Measurements from ENCODE around the gene ANTXR1. TPM values are rescaled to one million over a fixed set of nuclear protein-coding genes. Genes with fewer than 3 reads are reported as not detected.

The ANTXR1 gene
- total and polyA plus RNA-seq, 2 experiments from 2014 or later, result 128 to 191 TPM

DNA sequence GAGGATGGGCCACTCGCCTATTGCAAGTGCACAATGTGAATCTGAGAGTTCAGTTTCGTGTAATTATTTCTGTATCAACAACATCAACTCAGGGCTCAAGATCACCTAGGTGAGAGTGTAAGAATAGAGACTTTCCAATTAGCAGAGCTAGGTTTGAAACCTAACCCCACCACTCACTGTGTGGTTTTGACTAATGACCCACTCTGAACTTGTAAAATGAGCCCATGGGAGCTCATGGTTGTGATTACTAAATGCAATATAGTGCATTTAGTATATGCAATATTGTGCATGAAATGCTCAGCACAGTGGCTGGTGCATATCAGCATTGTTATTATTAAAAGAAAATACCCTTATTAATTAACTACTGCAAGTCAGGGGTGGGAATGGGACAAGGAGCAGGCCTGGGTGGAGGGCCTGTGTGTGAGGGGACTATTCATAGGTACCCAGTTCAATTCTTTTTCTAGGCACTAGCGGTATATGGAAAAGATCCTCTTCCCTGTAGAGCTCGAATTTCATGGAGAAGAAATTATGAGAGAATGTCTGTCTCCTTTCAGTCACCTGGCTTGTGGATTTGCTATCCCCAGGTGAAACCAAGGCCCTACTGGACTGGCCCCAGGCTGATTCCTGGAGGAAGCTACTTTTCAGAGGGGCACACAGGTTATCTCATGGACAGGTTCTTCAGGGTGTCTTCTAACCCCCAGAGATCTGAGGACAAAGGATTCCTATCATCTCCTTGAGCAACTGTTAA is 204.5 kb downstream of the ANTXR1 start:
- Histone ChIP-seq H3K27ac (no peak overlapping the region), H3K36me3 (ENCODE audit: low read depth) (no peaks in the 10 kb centered on the region), H4K20me1 (ENCODE audit: insufficient read depth) (no peaks in the 10 kb centered on the region), H3K4me2 (ENCODE audit: unreplicated experiment) (no peak overlapping the region), H3K9me2 (ENCODE audit: insufficient read depth) (no peaks in the 10 kb centered on the region), H3K9me3 (ENCODE audit: low read depth) (no peaks in the 10 kb centered on the region), H3K4me3 (no peak overlapping the region), H3K27me3 (replicated peaks; ENCODE audit: insufficient read depth) (no peaks in the 10 kb centered on the region), H3K4me1 (ENCODE audit: insufficient read depth) (peaks cover 48% of the 10 kb centered on the region), H3F3A (ENCODE audit: insufficient read depth) (peaks cover 36% of the 10 kb centered on the region), H2AFZ (no peak overlapping the region), H3K79me2 (ENCODE audit: insufficient read depth) (no peaks in the 10 kb centered on the region), H3K9ac (no peak overlapping the region)
- WGBS, 2 experiments (ENCODE audit: low coverage in 1 of 2, low lambda C conversion rate in 2 of 2, missing lambda C conversion rate in 2 of 2), result 94 to 97% methylated on average over 4 of the region's 4 CpGs
- no peak for TF ChIP-seq EZH2 (IDR thresholded peaks at IDR 0.05; ENCODE audit: insufficient read depth, poor library complexity, severe bottlenecking)
- TF ChIP-seq EZH2phosphoT487 (IDR thresholded peaks at IDR 0.05; ENCODE audit: insufficient read depth, low read depth), result no peak
- in situ Hi-C loops (cut with MboI), result no loop called here
- DNase-seq, result no peak

GRCh38 chr2:69221512-69221911 is 208.5 kb downstream of the ANTXR1 start:
- DNase-seq, result peak; percentile 46
- peak overlapping the region; percentile 42 for H3K9ac ChIP-seq

GRCh38 chr2:69221960-69222751 is 209.2 kb downstream of the ANTXR1 start:
- Histone ChIP-seq H2AFZ (no peak overlapping the region), H3K4me3 (0 out of 2 replicates have a peak overlapping the region, but pooled peaks have one; percentile 1), H3K27me3 (replicated peaks; ENCODE audit: insufficient read depth) (no peaks in the 10 kb centered on the region), H3K4me1 (ENCODE audit: insufficient read depth) (peaks cover 57% of the 10 kb centered on the region), H3F3A (ENCODE audit: insufficient read depth) (peaks cover 50% of the 10 kb centered on the region), H3K9me3 (ENCODE audit: low read depth) (no peaks in the 10 kb centered on the region), H4K20me1 (ENCODE audit: insufficient read depth) (no peaks in the 10 kb centered on the region), H3K9ac (peak overlapping the region; percentile 42), H3K79me2 (ENCODE audit: insufficient read depth) (no peaks in the 10 kb centered on the region; the same call in 1 of the 2 replicates), H3K36me3 (ENCODE audit: low read depth) (no peaks in the 10 kb centered on the region), H3K9me2 (ENCODE audit: insufficient read depth) (no peaks in the 10 kb centered on the region), H3K4me2 (ENCODE audit: unreplicated experiment) (peak overlapping the region; percentile 57), H3K27ac (peak overlapping the region; percentile 78)
- WGBS, 2 experiments (ENCODE audit: low coverage in 1 of 2, low lambda C conversion rate in 2 of 2, missing lambda C conversion rate in 2 of 2), result 55 to 56% methylated on average over 6 of the region's 6 CpGs
- TF ChIP-seq EZH2phosphoT487 (IDR thresholded peaks at IDR 0.05; ENCODE audit: insufficient read depth, low read depth), result peak; percentile 77; the same call in 1 of the 2 replicates
- TF ChIP-seq EZH2 (IDR thresholded peaks at IDR 0.05; ENCODE audit: insufficient read depth, poor library complexity, severe bottlenecking), result no peak
- peak; percentile 80 for DNase-seq
- in situ Hi-C loops (cut with MboI), result no loop called here

More at GRCh38 chr2:69221512-69221911, 208.5 kb downstream of the ANTXR1 start:
- no peaks in the 10 kb centered on the region for H3K9me2 ChIP-seq (ENCODE audit: insufficient read depth)
- peak overlapping the region; percentile 57 for H3K4me2 ChIP-seq (ENCODE audit: unreplicated experiment)
- H3K79me2 ChIP-seq (ENCODE audit: insufficient read depth), result no peaks in the 10 kb centered on the region
- H2AFZ ChIP-seq, result no peak overlapping the region
- TF ChIP-seq EZH2 (IDR thresholded peaks at IDR 0.05; ENCODE audit: insufficient read depth, poor library complexity, severe bottlenecking) (no peak), EZH2phosphoT487 (IDR thresholded peaks at IDR 0.05; ENCODE audit: insufficient read depth, low read depth) (no peak)
- peak overlapping the region; percentile 78 for H3K27ac ChIP-seq
- H4K20me1 ChIP-seq (ENCODE audit: insufficient read depth), result no peaks in the 10 kb centered on the region
- in situ Hi-C loops (cut with MboI), result no loop called here
- peaks cover 50% of the 10 kb centered on the region for H3F3A ChIP-seq (ENCODE audit: insufficient read depth)
- 0 out of 2 replicates have a peak overlapping the region, but pooled peaks have one; percentile 1 for H3K4me3 ChIP-seq
- peaks cover 62% of the 10 kb centered on the region for H3K4me1 ChIP-seq (ENCODE audit: insufficient read depth)
- no peaks in the 10 kb centered on the region for H3K9me3 ChIP-seq (ENCODE audit: low read depth)
- no peaks in the 10 kb centered on the region for H3K27me3 ChIP-seq (replicated peaks; ENCODE audit: insufficient read depth)
- no peaks in the 10 kb centered on the region for H3K36me3 ChIP-seq (ENCODE audit: low read depth)

DNA sequence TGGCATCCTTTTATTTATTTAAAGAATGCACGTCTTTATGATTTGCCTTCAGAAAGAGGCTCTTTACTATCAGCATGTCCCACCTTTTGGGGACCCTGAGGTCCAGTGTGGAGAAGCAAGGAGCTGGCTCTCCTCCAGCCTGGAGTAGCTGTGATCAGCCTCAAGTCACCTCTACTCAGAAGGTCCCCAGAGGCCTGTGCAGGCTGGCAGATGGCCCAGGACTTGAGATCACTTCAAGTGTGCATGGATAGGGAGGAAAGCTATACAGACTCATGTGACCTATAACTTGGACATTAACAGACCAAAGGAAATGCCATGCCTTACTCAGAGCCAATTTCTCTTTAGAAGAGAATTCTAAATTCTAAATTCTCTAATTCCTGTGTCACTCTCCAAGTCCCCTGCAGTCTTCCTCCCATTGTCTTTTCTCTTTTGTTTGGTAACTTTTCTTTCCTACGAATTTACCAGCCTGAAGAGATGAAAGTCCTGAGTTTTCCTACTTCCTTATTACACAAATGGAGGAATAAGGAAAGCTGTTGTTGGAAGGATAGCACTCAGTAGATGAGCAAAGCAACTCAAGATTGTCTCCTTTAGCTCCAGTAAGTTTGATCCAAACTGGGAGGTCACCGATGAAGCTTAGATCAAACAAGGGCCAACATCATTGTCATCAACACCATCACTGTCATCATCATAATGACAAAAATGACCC is 210.1 kb downstream of the ANTXR1 start:
- TF ChIP-seq EZH2phosphoT487 (IDR thresholded peaks at IDR 0.05; ENCODE audit: insufficient read depth, low read depth) (no peak), EZH2 (IDR thresholded peaks at IDR 0.05; ENCODE audit: insufficient read depth, poor library complexity, severe bottlenecking) (no peak)
- in situ Hi-C loops (cut with MboI), result no loop called here
- Histone ChIP-seq H3K9me3 (ENCODE audit: low read depth) (no peaks in the 10 kb centered on the region), H3K4me1 (ENCODE audit: insufficient read depth) (peaks cover 54% of the 10 kb centered on the region), H2AFZ (no peak overlapping the region), H3F3A (ENCODE audit: insufficient read depth) (peaks cover 50% of the 10 kb centered on the region), H3K79me2 (ENCODE audit: insufficient read depth) (no peaks in the 10 kb centered on the region; the same call in 1 of the 2 replicates), H3K36me3 (ENCODE audit: low read depth) (no peaks in the 10 kb centered on the region), H3K27me3 (replicated peaks; ENCODE audit: insufficient read depth) (no peaks in the 10 kb centered on the region), H3K27ac (peak overlapping the region; percentile 78), H3K4me3 (peak overlapping the region; percentile 1; the same call in 1 of the 2 replicates), H4K20me1 (ENCODE audit: insufficient read depth) (no peaks in the 10 kb centered on the region), H3K9ac (peak overlapping the region; percentile 42), H3K4me2 (ENCODE audit: unreplicated experiment) (peak overlapping the region; percentile 57), H3K9me2 (ENCODE audit: insufficient read depth) (no peaks in the 10 kb centered on the region)
- peak; percentile 52 for DNase-seq
- WGBS, 2 experiments (ENCODE audit: low coverage in 1 of 2, low lambda C conversion rate in 2 of 2, missing lambda C conversion rate in 2 of 2), result 73 to 80% methylated on average over 3 of the region's 3 CpGs
